ENCODE results near the gene DOCK8.

DNA sequence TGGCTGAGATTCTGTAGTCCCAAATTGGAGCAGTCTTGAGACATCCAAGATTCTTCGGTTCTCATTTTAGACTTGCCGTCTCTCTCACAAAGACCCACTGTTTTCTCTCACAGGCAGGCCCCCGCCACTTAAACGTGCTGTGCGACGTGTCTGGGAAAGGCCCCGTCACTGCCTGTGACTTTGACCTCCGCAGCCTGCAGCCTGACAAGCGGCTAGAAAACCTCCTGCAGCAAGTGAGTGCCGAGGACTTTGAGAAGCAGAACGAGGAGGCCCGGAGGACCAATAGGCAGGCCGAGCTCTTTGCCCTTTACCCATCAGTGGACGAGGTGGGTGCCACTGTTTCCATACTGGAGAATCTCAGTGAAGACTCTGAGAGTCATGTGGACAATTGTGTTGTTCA lies 97.2 kb downstream of the DOCK8 start:
- TF ChIP-seq POLR2A (IDR thresholded peaks at IDR 0.05), result no peak
- TF ChIP-seq, protein P1, sequence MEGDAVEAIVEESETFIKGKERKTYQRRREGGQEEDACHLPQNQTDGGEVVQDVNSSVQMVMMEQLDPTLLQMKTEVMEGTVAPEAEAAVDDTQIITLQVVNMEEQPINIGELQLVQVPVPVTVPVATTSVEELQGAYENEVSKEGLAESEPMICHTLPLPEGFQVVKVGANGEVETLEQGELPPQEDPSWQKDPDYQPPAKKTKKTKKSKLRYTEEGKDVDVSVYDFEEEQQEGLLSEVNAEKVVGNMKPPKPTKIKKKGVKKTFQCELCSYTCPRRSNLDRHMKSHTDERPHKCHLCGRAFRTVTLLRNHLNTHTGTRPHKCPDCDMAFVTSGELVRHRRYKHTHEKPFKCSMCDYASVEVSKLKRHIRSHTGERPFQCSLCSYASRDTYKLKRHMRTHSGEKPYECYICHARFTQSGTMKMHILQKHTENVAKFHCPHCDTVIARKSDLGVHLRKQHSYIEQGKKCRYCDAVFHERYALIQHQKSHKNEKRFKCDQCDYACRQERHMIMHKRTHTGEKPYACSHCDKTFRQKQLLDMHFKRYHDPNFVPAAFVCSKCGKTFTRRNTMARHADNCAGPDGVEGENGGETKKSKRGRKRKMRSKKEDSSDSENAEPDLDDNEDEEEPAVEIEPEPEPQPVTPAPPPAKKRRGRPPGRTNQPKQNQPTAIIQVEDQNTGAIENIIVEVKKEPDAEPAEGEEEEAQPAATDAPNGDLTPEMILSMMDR (IDR thresholded peaks at IDR 0.05), result no peak

Measured in uterus (tissue), 2 donors.